Measurements from ENCODE around the gene NEDD4. TPM values are rescaled to one million over a fixed set of nuclear protein-coding genes. Genes with fewer than 3 reads are reported as not detected.
A peak's percentile ranks its signal among the peaks of the same experiment; 100 is the strongest.
"Not testable (repeated sequence)": the region's sequence is repeated elsewhere in the genome, so short reads cannot be mapped to it uniquely, and the experiment has no call there.

The NEDD4 gene
- total and polyA plus RNA-seq, 2 experiments from 2014 or later: 11.0 to 21.8 TPM

- TF ChIP-seq EZH2phosphoT487 (IDR thresholded peaks at IDR 0.05; ENCODE audit: insufficient read depth, low read depth): no peak
- no peak for TF ChIP-seq EZH2 (IDR thresholded peaks at IDR 0.05; ENCODE audit: insufficient read depth, poor library complexity, severe bottlenecking)
- Histone ChIP-seq H3K79me2 (ENCODE audit: insufficient read depth) (no peaks in the 10 kb centered on the region), H3K4me2 (ENCODE audit: unreplicated experiment) (peak overlapping the region; percentile 42), H4K20me1 (ENCODE audit: insufficient read depth) (no peaks in the 10 kb centered on the region), H3K27me3 (replicated peaks; ENCODE audit: insufficient read depth) (no peaks in the 10 kb centered on the region), H2AFZ (peak overlapping the region; percentile 65), H3K9me2 (ENCODE audit: insufficient read depth) (no peaks in the 10 kb centered on the region), H3K36me3 (ENCODE audit: low read depth) (no peaks in the 10 kb centered on the region), H3K9me3 (ENCODE audit: low read depth) (no peaks in the 10 kb centered on the region), H3F3A (ENCODE audit: insufficient read depth) (no peaks in the 10 kb centered on the region; the same call in 1 of the 2 replicates), H3K4me1 (ENCODE audit: insufficient read depth) (peaks cover 17% of the 10 kb centered on the region), H3K27ac (peak overlapping the region; percentile 65), H3K9ac (no peak overlapping the region), H3K4me3 (no peak overlapping the region)
- in situ Hi-C loops (cut with MboI): no loop called here
- 45 to 57% methylated on average over 3 of the region's 3 CpGs for WGBS, 2 experiments (ENCODE audit: low coverage in 1 of 2, low lambda C conversion rate in 2 of 2, missing lambda C conversion rate in 2 of 2)
- peak; percentile 80 for DNase-seq
These were observed 201.6 kb downstream of the NEDD4 start for GRCh38 chr15:55791551-55792400.

DNA sequence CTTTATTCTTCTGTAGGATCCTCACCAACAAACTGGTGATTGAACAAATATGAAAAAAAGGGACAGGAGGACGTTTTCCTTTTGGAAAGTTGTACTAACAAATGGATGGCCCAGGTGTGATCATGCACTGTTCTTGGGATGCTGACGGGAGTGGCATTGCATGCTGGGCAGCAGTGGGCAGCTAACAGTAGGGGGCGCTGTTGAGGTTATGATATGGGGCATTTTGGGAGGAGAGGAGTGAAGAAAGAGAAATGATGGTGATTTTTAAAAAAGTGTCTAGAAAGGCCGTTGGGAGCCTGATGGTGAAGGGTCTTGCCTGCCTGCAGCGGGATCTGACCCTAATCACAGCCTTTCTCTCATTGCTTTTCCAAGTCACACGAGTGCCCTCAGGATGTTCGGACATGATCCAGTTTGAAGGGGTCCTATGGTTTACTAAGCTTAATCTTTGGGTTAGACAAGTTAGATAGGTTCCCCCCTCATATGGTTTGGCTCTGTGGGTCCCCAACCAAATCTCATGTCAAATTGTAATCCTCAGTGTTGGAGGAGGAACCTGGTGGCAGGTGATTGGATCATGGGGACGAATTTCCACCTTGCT, 204.2 kb downstream of the NEDD4 start:
- H3K4me2 ChIP-seq (ENCODE audit: unreplicated experiment): no peak overlapping the region
- no peak overlapping the region for H3K27ac ChIP-seq
- no peaks in the 10 kb centered on the region for H4K20me1 ChIP-seq (ENCODE audit: insufficient read depth)
- peaks cover 17% of the 10 kb centered on the region for H3K4me1 ChIP-seq (ENCODE audit: insufficient read depth)
- H3F3A ChIP-seq (ENCODE audit: insufficient read depth): no peaks in the 10 kb centered on the region; the same call in 1 of the 2 replicates
- no peak overlapping the region for H2AFZ ChIP-seq
- no peak for TF ChIP-seq EZH2phosphoT487 (IDR thresholded peaks at IDR 0.05; ENCODE audit: insufficient read depth, low read depth)
- H3K9ac ChIP-seq: no peak overlapping the region
- H3K79me2 ChIP-seq (ENCODE audit: insufficient read depth): no peaks in the 10 kb centered on the region
- in situ Hi-C loops (cut with MboI): no loop called here
- no peaks in the 10 kb centered on the region for H3K27me3 ChIP-seq (replicated peaks; ENCODE audit: insufficient read depth)
- no peaks in the 10 kb centered on the region for H3K9me2 ChIP-seq (ENCODE audit: insufficient read depth)
- 61 to 66% methylated on average over 8 of the region's 8 CpGs for WGBS, 2 experiments (ENCODE audit: low coverage in 1 of 2, low lambda C conversion rate in 2 of 2, missing lambda C conversion rate in 2 of 2)
- no peaks in the 10 kb centered on the region for H3K36me3 ChIP-seq (ENCODE audit: low read depth)
- H3K4me3 ChIP-seq: no peak overlapping the region
- no peaks in the 10 kb centered on the region for H3K9me3 ChIP-seq (ENCODE audit: low read depth)
- DNase-seq: peak; percentile 30

- H3K9me2 ChIP-seq (ENCODE audit: insufficient read depth): no peaks in the 10 kb centered on the region
- H3K27ac ChIP-seq: no peak overlapping the region
- 77 to 80% methylated on average over 3 of the region's 3 CpGs for WGBS, 2 experiments (ENCODE audit: low coverage in 1 of 2, low lambda C conversion rate in 2 of 2, missing lambda C conversion rate in 2 of 2)
- no peaks in the 10 kb centered on the region for H3K27me3 ChIP-seq (replicated peaks; ENCODE audit: insufficient read depth)
- H3K4me2 ChIP-seq (ENCODE audit: unreplicated experiment): no peak overlapping the region
- no peaks in the 10 kb centered on the region for H3K79me2 ChIP-seq (ENCODE audit: insufficient read depth)
- no peak for DNase-seq
- H3K9me3 ChIP-seq (ENCODE audit: low read depth): no peaks in the 10 kb centered on the region
- TF ChIP-seq EZH2 (IDR thresholded peaks at IDR 0.05; ENCODE audit: insufficient read depth, poor library complexity, severe bottlenecking) (no peak), EZH2phosphoT487 (IDR thresholded peaks at IDR 0.05; ENCODE audit: insufficient read depth, low read depth) (no peak)
- H3K9ac ChIP-seq: no peak overlapping the region
- in situ Hi-C loops (cut with MboI): no loop called here
- H4K20me1 ChIP-seq (ENCODE audit: insufficient read depth): no peaks in the 10 kb centered on the region
- H3K4me1 ChIP-seq (ENCODE audit: insufficient read depth): peaks cover 2% of the 10 kb centered on the region
- no peaks in the 10 kb centered on the region; the same call in 1 of the 2 replicates for H3F3A ChIP-seq (ENCODE audit: insufficient read depth)
- H3K4me3 ChIP-seq: no peak overlapping the region
- no peaks in the 10 kb centered on the region for H3K36me3 ChIP-seq (ENCODE audit: low read depth)
- H2AFZ ChIP-seq: no peak overlapping the region
These were observed 207.1 kb downstream of the NEDD4 start for GRCh38 chr15:55786341-55786740.

GRCh38 chr15:55785593-55785992, 207.8 kb downstream of the NEDD4 start:
- H3K79me2 ChIP-seq (ENCODE audit: insufficient read depth); H3K9me3 ChIP-seq (ENCODE audit: low read depth); H3K9me2 ChIP-seq (ENCODE audit: insufficient read depth); H3K4me3 ChIP-seq; H3K4me2 ChIP-seq (ENCODE audit: unreplicated experiment); DNase-seq; in situ Hi-C loops (cut with MboI); H3K36me3 ChIP-seq (ENCODE audit: low read depth); H3K27ac ChIP-seq; H3F3A ChIP-seq (ENCODE audit: insufficient read depth); H3K9ac ChIP-seq; H4K20me1 ChIP-seq (ENCODE audit: insufficient read depth); H3K27me3 ChIP-seq (replicated peaks; ENCODE audit: insufficient read depth); H3K4me1 ChIP-seq (ENCODE audit: insufficient read depth); H2AFZ ChIP-seq: not testable (repeated sequence)
- WGBS, 2 experiments (ENCODE audit: low coverage in 1 of 2, low lambda C conversion rate in 2 of 2, missing lambda C conversion rate in 2 of 2): 72 to 78% methylated on average over 9 of the region's 9 CpGs

Data from GM23248 (cell line).